ENCODE results near the gene ADIPOR2. TPM values are rescaled to one million over a fixed set of nuclear protein-coding genes. Genes with fewer than 3 reads are reported as not detected.
"Not testable (repeated sequence)": the region's sequence is repeated elsewhere in the genome, so short reads cannot be mapped to it uniquely, and the experiment has no call there.

Gene ADIPOR2
- total RNA-seq, 2 donors from 2014 or later = 37.0 to 43.5 TPM

GRCh38 chr12:1702713-1703112 is 11.8 kb downstream of the ADIPOR2 start:
- DNase-seq (no peak), ATAC-seq (replicated peaks in 1 of 2) (no peak)
- Mint-ChIP-seq H3K9me3 (no peaks in the 10 kb centered on the region), H3K4me1 (ENCODE audit: low read depth) (peaks cover 61% of the 10 kb centered on the region), H3K27ac (no peak overlapping the region), H3K36me3 (ENCODE audit: insufficient read depth in 2 of 2) (peaks cover 0 to 6% of the 10 kb centered on the region in 2 donors), H3K27me3 (ENCODE audit: low read depth) (no peaks in the 10 kb centered on the region), H3K4me3 (no peak overlapping the region)

GRCh38 chr12:1703771-1704722 is 13.2 kb downstream of the ADIPOR2 start:
- Mint-ChIP-seq H3K27ac (no peak overlapping the region), H3K4me1 (ENCODE audit: low read depth) (peaks cover 63% of the 10 kb centered on the region), H3K27me3 (ENCODE audit: low read depth) (no peaks in the 10 kb centered on the region), H3K36me3 (ENCODE audit: insufficient read depth in 2 of 2) (peaks cover 0 to 6% of the 10 kb centered on the region in 2 donors), H3K4me3 (no peak overlapping the region), H3K9me3 (no peaks in the 10 kb centered on the region)
- no peak for ATAC-seq (replicated peaks in 1 of 2)
- no peak for DNase-seq

GRCh38 chr12:1705774-1706631 is 15.1 kb downstream of the ADIPOR2 start:
- DNase-seq (no peak), ATAC-seq (replicated peaks in 1 of 2) (no peak)
- no peak overlapping the region for H3K4me3 Mint-ChIP-seq
- H3K27me3 Mint-ChIP-seq (ENCODE audit: low read depth) = no peaks in the 10 kb centered on the region
- H3K27ac Mint-ChIP-seq = no peak overlapping the region
- H3K9me3 Mint-ChIP-seq = no peaks in the 10 kb centered on the region
- H3K4me1 Mint-ChIP-seq (ENCODE audit: low read depth) = peaks cover 60% of the 10 kb centered on the region
- H3K36me3 Mint-ChIP-seq (ENCODE audit: insufficient read depth in 2 of 2) = peaks cover 0 to 4% of the 10 kb centered on the region in 2 donors

- Mint-ChIP-seq H3K9me3 (no peaks in the 10 kb centered on the region), H3K4me1 (ENCODE audit: low read depth) (peaks cover 60% of the 10 kb centered on the region), H3K4me3 (no peak overlapping the region), H3K36me3 (ENCODE audit: insufficient read depth in 2 of 2) (peaks cover 0 to 1% of the 10 kb centered on the region in 2 donors), H3K27me3 (ENCODE audit: low read depth) (no peaks in the 10 kb centered on the region), H3K27ac (no peak overlapping the region)
- ATAC-seq (replicated peaks in 1 of 2) (no peak), DNase-seq (no peak)
These were observed 15.7 kb downstream of the ADIPOR2 start for GRCh38 chr12:1706632-1706980.

- DNase-seq (no peak), ATAC-seq (replicated peaks in 1 of 2) (no peak)
- Mint-ChIP-seq H3K4me1 (ENCODE audit: low read depth) (peaks cover 58% of the 10 kb centered on the region), H3K36me3 (ENCODE audit: insufficient read depth in 2 of 2) (peaks cover 0 to 1% of the 10 kb centered on the region in 2 donors), H3K9me3 (no peaks in the 10 kb centered on the region), H3K4me3 (no peak overlapping the region), H3K27me3 (ENCODE audit: low read depth) (no peaks in the 10 kb centered on the region), H3K27ac (no peak overlapping the region)
These were observed 16.2 kb downstream of the ADIPOR2 start for GRCh38 chr12:1707051-1707450.

- H3K9me3 Mint-ChIP-seq, H3K27ac Mint-ChIP-seq: not testable (repeated sequence)
These were observed 19.1 kb downstream of the ADIPOR2 start for GRCh38 chr12:1709968-1710367.

GRCh38 chr12:1710870-1711269 is 20.0 kb downstream of the ADIPOR2 start:
- not testable (repeated sequence) for H3K9me3 Mint-ChIP-seq; H3K27me3 Mint-ChIP-seq (ENCODE audit: low read depth); H3K27ac Mint-ChIP-seq; DNase-seq; ATAC-seq (replicated peaks in 1 of 2); H3K4me3 Mint-ChIP-seq
- peaks cover 10 to 11% of the 10 kb centered on the region in 2 donors for H3K36me3 Mint-ChIP-seq (ENCODE audit: insufficient read depth in 2 of 2)
- peaks cover 50% of the 10 kb centered on the region for H3K4me1 Mint-ChIP-seq (ENCODE audit: low read depth)

More at GRCh38 chr12:1709968-1710367, 19.1 kb downstream of the ADIPOR2 start:
- H3K4me1 Mint-ChIP-seq (ENCODE audit: low read depth) = peaks cover 50% of the 10 kb centered on the region
- ATAC-seq (replicated peaks in 1 of 2); H3K27me3 Mint-ChIP-seq (ENCODE audit: low read depth); H3K36me3 Mint-ChIP-seq (ENCODE audit: insufficient read depth in 2 of 2); DNase-seq; H3K4me3 Mint-ChIP-seq: not testable (repeated sequence)

GRCh38 chr12:1711536-1712211 is 20.8 kb downstream of the ADIPOR2 start:
- not testable (repeated sequence) for ATAC-seq (replicated peaks in 1 of 2); H3K27ac Mint-ChIP-seq; H3K27me3 Mint-ChIP-seq (ENCODE audit: low read depth); H3K9me3 Mint-ChIP-seq; DNase-seq; H3K4me3 Mint-ChIP-seq
- H3K4me1 Mint-ChIP-seq (ENCODE audit: low read depth) = peaks cover 50% of the 10 kb centered on the region
- peaks cover 12 to 14% of the 10 kb centered on the region in 2 donors for H3K36me3 Mint-ChIP-seq (ENCODE audit: insufficient read depth in 2 of 2)

GRCh38 chr12:1712305-1712704 is 21.4 kb downstream of the ADIPOR2 start:
- H3K4me1 Mint-ChIP-seq (ENCODE audit: low read depth) = peaks cover 49% of the 10 kb centered on the region
- H3K27ac Mint-ChIP-seq; H3K27me3 Mint-ChIP-seq (ENCODE audit: low read depth); ATAC-seq (replicated peaks in 1 of 2); DNase-seq; H3K9me3 Mint-ChIP-seq; H3K4me3 Mint-ChIP-seq: not testable (repeated sequence)
- H3K36me3 Mint-ChIP-seq (ENCODE audit: insufficient read depth in 2 of 2) = peaks cover 12 to 14% of the 10 kb centered on the region in 2 donors

GRCh38 chr12:1712852-1713251 is 22.0 kb downstream of the ADIPOR2 start:
- H3K27me3 Mint-ChIP-seq (ENCODE audit: low read depth); ATAC-seq (replicated peaks in 1 of 2); H3K4me3 Mint-ChIP-seq; H3K27ac Mint-ChIP-seq; H3K9me3 Mint-ChIP-seq; DNase-seq: not testable (repeated sequence)
- H3K4me1 Mint-ChIP-seq (ENCODE audit: low read depth) = peaks cover 44% of the 10 kb centered on the region
- H3K36me3 Mint-ChIP-seq (ENCODE audit: insufficient read depth in 2 of 2) = peaks cover 12 to 14% of the 10 kb centered on the region in 2 donors

GRCh38 chr12:1713783-1714348 is 23.0 kb downstream of the ADIPOR2 start:
- H3K27me3 Mint-ChIP-seq (ENCODE audit: low read depth); DNase-seq; H3K4me3 Mint-ChIP-seq; H3K27ac Mint-ChIP-seq; ATAC-seq (replicated peaks in 1 of 2); H3K9me3 Mint-ChIP-seq: not testable (repeated sequence)
- peaks cover 12 to 14% of the 10 kb centered on the region in 2 donors for H3K36me3 Mint-ChIP-seq (ENCODE audit: insufficient read depth in 2 of 2)
- H3K4me1 Mint-ChIP-seq (ENCODE audit: low read depth) = peaks cover 37% of the 10 kb centered on the region

GRCh38 chr12:1715459-1715858 is 24.6 kb downstream of the ADIPOR2 start:
- Mint-ChIP-seq H3K36me3 (ENCODE audit: insufficient read depth in 2 of 2) (peaks cover 12% of the 10 kb centered on the region in 2 donors), H3K4me1 (ENCODE audit: low read depth) (peaks cover 30% of the 10 kb centered on the region)
- ATAC-seq (replicated peaks in 1 of 2); H3K9me3 Mint-ChIP-seq; H3K27ac Mint-ChIP-seq; H3K27me3 Mint-ChIP-seq (ENCODE audit: low read depth); H3K4me3 Mint-ChIP-seq: not testable (repeated sequence)
- peak in 1 of 2 donors; percentile 6 for DNase-seq
